HCT116 (cell line): ENCODE data around the gene CTNNAL1. TPM values are rescaled to one million over a fixed set of nuclear protein-coding genes. Genes with fewer than 3 reads are reported as not detected.

Source experiments
- ATAC-seq: fragments of 200-7000 bp; cut with Tn5 transposase; 2 replicates; pipeline ENCODE4 v1.9.1; 2020; ENCODE audit warnings: mild to moderate bottlenecking, moderate library complexity
- BruUV-seq: library from RNA; stranded (reverse); fragments of 400-500 nt; replicated peaks from 2 replicates; lab custom pipeline; 2021; lab: Mats Ljungman, UMichigan
- CTCF ChIA-PET: fragments of 300-600 bp; sonication (Branson Sonifier 250); formaldehyde crosslinking; loops from one replicate; lab custom pipeline; 2021; ENCODE audit warnings: antibody characterized with exemption; lab: Charles Lee
- POLR2A ChIA-PET: fragments of 300-600, 350-600 bp; sonication (Branson Sonifier 250); formaldehyde crosslinking; loops from one replicate; lab custom pipeline; 2021; ENCODE audit warnings: antibody characterized with exemption; lab: Charles Lee
- RAD21 ChIA-PET, 2 experiments: fragments of 300-600 bp; sonication (Branson Sonifier 250); formaldehyde crosslinking; loops; one replicate each; lab custom pipeline; 2023; ENCODE audit warnings: low total read pairs in 2 of 2; ENCODE audit not compliant: uncharacterized antibody in 2 of 2, unreplicated experiment in 2 of 2, low non-redundant PET in 1 of 2; lab: Charles Lee
- DNase-seq: peaks from one replicate; pipeline ENCODE4 v3.0.0-alpha.2; 2010; ENCODE audit warnings: low read depth, low spot score
- H2AFZ ChIP-seq: fragments of 200-600 bp; shearing (Covaris generic), sonication (generic); 2 replicates; pipeline ENCODE4 v1.6.1; 2017; ENCODE audit warnings: low read depth, mixed run types, mixed read lengths, antibody characterized with exemption, low read length; ENCODE audit not compliant: poor library complexity, severe bottlenecking
- H3K27ac ChIP-seq: 2 replicates; pipeline ENCODE4 v1.5.1; 2012; ENCODE audit warnings: low read depth, low read length
- H3K27me3 ChIP-seq: fragments of 200-600 bp; sonication (generic); 2 replicates; pipeline ENCODE4 v1.6.1; 2016; ENCODE audit warnings: mixed run types, low read length, mixed read lengths; ENCODE audit not compliant: insufficient read depth
- H3K36me3 ChIP-seq, 2 experiments: fragments of 200-500 bp in 1 of 2; fragments of 200-600 bp in 1 of 2; sonication (Bioruptor generic) in 1 of 2; sonication (generic) in 1 of 2; 2 replicates each; pipeline versions ENCODE4 v1.5.1 to v1.6.1; 2014 to 2016; ENCODE audit warnings: low read length in 2 of 2, inconsistent platforms in 1 of 2, mixed read lengths in 1 of 2, mixed run types in 1 of 2; ENCODE audit not compliant: insufficient read depth in 2 of 2, control insufficient read depth in 1 of 2
- H3K4me1 ChIP-seq, 2 experiments: fragments of 200-600 bp in 1 of 2; sonication (generic) in 1 of 2; 2 replicates each; pipeline versions ENCODE4 v1.5.1 to v1.6.1; 2012 to 2017; ENCODE audit warnings: low read length in 2 of 2, inconsistent platforms in 1 of 2, mild to moderate bottlenecking in 1 of 2, mixed read lengths in 1 of 2, mixed run types in 1 of 2, moderate library complexity in 1 of 2; ENCODE audit not compliant: insufficient read depth in 2 of 2, control insufficient read depth in 1 of 2
- H3K4me2 ChIP-seq: fragments of 200-600 bp; sonication (generic); 2 replicates; pipeline ENCODE4 v1.6.1; 2017; ENCODE audit warnings: mixed run types, low read length, mixed read lengths
- H3K4me3 ChIP-seq, 2 experiments: fragments of 200-600 bp in 1 of 2; sonication (generic) in 1 of 2; replicated peaks in 1 of 2; 2 replicates each; pipeline ENCODE4 v1.5.1; 2011 to 2016; ENCODE audit warnings: low read length in 2 of 2, control low read depth in 1 of 2, low read depth in 1 of 2, mild to moderate bottlenecking in 1 of 2, mixed read lengths in 1 of 2, mixed run types in 1 of 2
- H3K79me2 ChIP-seq: fragments of 200-600 bp; sonication (generic); 2 replicates; pipeline ENCODE4 v1.6.1; 2017; ENCODE audit warnings: mild to moderate bottlenecking, mixed run types, low read length, moderate library complexity, mixed read lengths; ENCODE audit not compliant: insufficient read depth
- H3K9ac ChIP-seq: fragments of 200-600 bp; sonication (generic); 2 replicates; pipeline ENCODE4 v1.6.1; 2016; ENCODE audit warnings: low read length, mixed read lengths
- H3K9me2 ChIP-seq: fragments of 200-600 bp; sonication (generic), shearing (Covaris generic); 2 replicates; pipeline ENCODE4 v1.6.1; 2017; ENCODE audit warnings: mixed run types, mild to moderate bottlenecking, moderate library complexity; ENCODE audit not compliant: insufficient read depth
- H3K9me3 ChIP-seq, 2 experiments: fragments of 200-500 bp in 1 of 2; fragments of 200-600 bp in 1 of 2; sonication (Bioruptor generic) in 1 of 2; sonication (generic) in 1 of 2; 2 replicates each; pipeline ENCODE4 v1.6.1; 2014 to 2017; ENCODE audit warnings: low read length in 2 of 2, mixed read lengths in 2 of 2, inconsistent platforms in 1 of 2, low read depth in 1 of 2, mild to moderate bottlenecking in 1 of 2, mixed run types in 1 of 2, moderate library complexity in 1 of 2; ENCODE audit not compliant: control insufficient read depth in 1 of 2, insufficient read depth in 1 of 2
- H4K20me1 ChIP-seq: fragments of 200-600 bp; sonication (generic), shearing (Covaris generic); 2 replicates; pipeline ENCODE4 v1.6.1; 2017; ENCODE audit warnings: mixed run types, mild to moderate bottlenecking, moderate library complexity; ENCODE audit not compliant: insufficient read depth
- EGR1 ChIP-seq: IDR thresholded peaks from 2 replicates; pipeline ENCODE4 v1.6.1; 2012; ENCODE audit warnings: low read depth
- POLR2A ChIP-seq: IDR thresholded peaks from 2 replicates; pipeline ENCODE4 v1.7.0; 2011; ENCODE audit warnings: borderline replicate concordance; ENCODE audit not compliant: insufficient read depth, insufficient read length; ENCODE audit errors: extremely low read depth
- RAD21 ChIP-seq: IDR thresholded peaks from 2 replicates; pipeline ENCODE4 v1.6.1; 2012; ENCODE audit warnings: low read depth, mild to moderate bottlenecking
- TCF7L2 ChIP-seq: IDR thresholded peaks from 2 replicates; pipeline ENCODE4 v1.7.0; 2011; ENCODE audit warnings: borderline replicate concordance, inconsistent platforms; ENCODE audit not compliant: insufficient read depth, insufficient read length; ENCODE audit errors: extremely low read depth
- ZBTB33 ChIP-seq: IDR thresholded peaks from 2 replicates; pipeline ENCODE4 v1.6.1; 2011; ENCODE audit warnings: mild to moderate bottlenecking, low read length, moderate library complexity; ENCODE audit not compliant: insufficient replicate concordance; ENCODE audit errors: extremely low read depth
- ZNF274 ChIP-seq: fragments of 200-500 bp; sonication (Bioruptor generic); IDR thresholded peaks from 2 replicates; pipeline ENCODE4 v1.6.1; 2014; ENCODE audit warnings: mild to moderate bottlenecking, low read depth, low read length, inconsistent platforms
- intact Hi-C: fragments of 100-400 bp; cut with micrococcal nuclease; formaldehyde crosslinking; loops from 2 replicates; pipeline ENCODE4 v1.10.0; 2022
- total RNA-seq: library from RNA; stranded (reverse); gene quantifications from one replicate; pipeline ENCODE4 v1.2.1, GENCODE V29; 2021; ENCODE audit not compliant: unreplicated experiment
- TF ChIP-seq, protein P1 (sequence below): IDR thresholded peaks from 2 replicates; pipeline ENCODE4 v1.6.1; 2012
- TF ChIP-seq, protein P2 (sequence below), 3 experiments: fragments of 200-600 bp in 1 of 3; sonication (generic) in 1 of 3; IDR thresholded peaks in 2 of 3; conservative IDR thresholded peaks in 1 of 3; 2 replicates each; pipeline ENCODE4 v1.5.1; 2012 to 2017; ENCODE audit warnings: low read depth in 2 of 3, low read length in 2 of 3, antibody characterized with exemption in 1 of 3, borderline replicate concordance in 1 of 3, control low read depth in 1 of 3, mild to moderate bottlenecking in 1 of 3, mixed read lengths in 1 of 3, mixed run types in 1 of 3, moderate library complexity in 1 of 3; ENCODE audit not compliant: insufficient read depth in 1 of 3

Gene CTNNAL1
- total RNA-seq, 1 experiment from 2014 or later = 87.2 TPM

- POLR2A ChIA-PET = no interaction called here
- CTCF ChIA-PET = no interaction called here
These were observed 6.8 kb upstream of the CTNNAL1 start for GRCh38 chr9:109020113-109020512.

More at GRCh38 chr9:109020113-109020512, 6.8 kb upstream of the CTNNAL1 start:
- no peaks in the 10 kb centered on the region; a peak in 1 of 4 replicates for H3K4me1 ChIP-seq
- H4K20me1 ChIP-seq = no peaks in the 10 kb centered on the region
- H3K4me3 ChIP-seq = no peak overlapping the region
- no peak overlapping the region for H2AFZ ChIP-seq
- intact Hi-C loops = no loop called here
- H3K36me3 ChIP-seq = peaks cover 3 to 6% of the 10 kb centered on the region in 2 experiments; a peak in 1 of 4 replicates
- no TSS peak for BruUV-seq
- no peaks in the 10 kb centered on the region for H3K9me3 ChIP-seq
- no peak overlapping the region for H3K9ac ChIP-seq
- RAD21 ChIA-PET = no interaction called here
- H3K9me2 ChIP-seq = no peaks in the 10 kb centered on the region
- peaks cover 4% of the 10 kb centered on the region; the same call in 1 of the 2 replicates for H3K79me2 ChIP-seq
- H3K27me3 ChIP-seq = no peaks in the 10 kb centered on the region
- ATAC-seq = no peak
- no peak for DNase-seq
- H3K27ac ChIP-seq = no peak overlapping the region
- no peak for TF ChIP-seq RAD21
- TF ChIP-seq, protein P1, sequence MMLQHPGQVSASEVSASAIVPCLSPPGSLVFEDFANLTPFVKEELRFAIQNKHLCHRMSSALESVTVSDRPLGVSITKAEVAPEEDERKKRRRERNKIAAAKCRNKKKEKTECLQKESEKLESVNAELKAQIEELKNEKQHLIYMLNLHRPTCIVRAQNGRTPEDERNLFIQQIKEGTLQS = no peak
- TF ChIP-seq TCF7L2 = no peak
- TF ChIP-seq POLR2A = no peak
- TF ChIP-seq ZNF274 = no peak
- TF ChIP-seq, protein P2, sequence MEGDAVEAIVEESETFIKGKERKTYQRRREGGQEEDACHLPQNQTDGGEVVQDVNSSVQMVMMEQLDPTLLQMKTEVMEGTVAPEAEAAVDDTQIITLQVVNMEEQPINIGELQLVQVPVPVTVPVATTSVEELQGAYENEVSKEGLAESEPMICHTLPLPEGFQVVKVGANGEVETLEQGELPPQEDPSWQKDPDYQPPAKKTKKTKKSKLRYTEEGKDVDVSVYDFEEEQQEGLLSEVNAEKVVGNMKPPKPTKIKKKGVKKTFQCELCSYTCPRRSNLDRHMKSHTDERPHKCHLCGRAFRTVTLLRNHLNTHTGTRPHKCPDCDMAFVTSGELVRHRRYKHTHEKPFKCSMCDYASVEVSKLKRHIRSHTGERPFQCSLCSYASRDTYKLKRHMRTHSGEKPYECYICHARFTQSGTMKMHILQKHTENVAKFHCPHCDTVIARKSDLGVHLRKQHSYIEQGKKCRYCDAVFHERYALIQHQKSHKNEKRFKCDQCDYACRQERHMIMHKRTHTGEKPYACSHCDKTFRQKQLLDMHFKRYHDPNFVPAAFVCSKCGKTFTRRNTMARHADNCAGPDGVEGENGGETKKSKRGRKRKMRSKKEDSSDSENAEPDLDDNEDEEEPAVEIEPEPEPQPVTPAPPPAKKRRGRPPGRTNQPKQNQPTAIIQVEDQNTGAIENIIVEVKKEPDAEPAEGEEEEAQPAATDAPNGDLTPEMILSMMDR (IDR thresholded peaks at IDR 0.05 in 2 of 3, conservative IDR thresholded peaks at IDR 0.05 in 1 of 3; ENCODE audit: borderline replicate concordance in 1 of 3, insufficient read depth in 1 of 3, low read depth in 2 of 3, low read length in 2 of 3) = no peak
- no peak for TF ChIP-seq EGR1
- TF ChIP-seq ZBTB33 = no peak
- H3K4me2 ChIP-seq = no peak overlapping the region
